ENCODE measurements around the gene MTHFSD.
"Not testable (repeated sequence)": the region's sequence is repeated elsewhere in the genome, so short reads cannot be mapped to it uniquely, and the experiment has no call there.

- not testable (repeated sequence) for TF ChIP-seq CTCF (IDR thresholded peaks at IDR 0.05); ZFX (IDR thresholded peaks at IDR 0.05; ENCODE audit: borderline replicate concordance)
These were observed 32.9 kb upstream of the MTHFSD start for GRCh38 chr16:86587955-86588354.

All from 22Rv1 (cell line).